ENCODE results near the gene SH2D2A.
A peak's percentile ranks its signal among the peaks of the same experiment; 100 is the strongest.

Gene SH2D2A

DNA sequence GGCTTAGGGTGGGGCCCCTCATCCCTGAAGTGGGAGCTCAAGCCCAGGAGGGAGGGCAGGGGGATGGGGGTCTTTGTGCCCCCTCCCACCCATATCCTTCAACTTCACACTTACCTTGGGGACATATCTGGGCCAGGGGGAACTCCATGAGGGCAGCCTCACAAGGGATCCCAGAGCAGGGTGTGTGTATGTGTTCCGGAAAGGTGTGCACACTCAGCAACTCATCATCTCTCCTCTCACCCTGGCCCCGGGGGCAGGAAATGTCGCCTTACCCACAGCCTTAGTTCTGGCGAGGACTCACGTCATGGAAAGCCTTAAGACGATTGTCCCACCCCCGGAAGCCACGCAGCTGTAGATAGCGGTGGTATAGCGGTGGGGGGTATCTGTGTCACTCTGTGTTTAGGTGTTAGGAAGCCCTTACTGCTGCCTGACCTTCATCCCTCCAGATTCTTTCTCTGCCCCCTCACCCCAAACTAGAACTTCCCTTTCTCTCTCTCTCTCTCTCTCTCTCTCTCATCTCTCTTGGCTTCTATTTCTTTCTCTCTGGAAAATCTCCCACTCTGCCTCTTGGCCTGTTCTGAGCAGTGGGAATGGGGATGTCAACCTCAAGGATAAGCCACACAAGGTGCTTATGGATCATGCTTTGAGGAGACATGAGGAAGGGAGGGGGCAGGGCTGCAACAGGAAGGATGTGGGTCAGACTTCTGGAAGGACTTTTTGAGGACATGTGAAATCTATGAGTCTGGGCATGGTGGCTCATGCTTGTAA is at the start of gene SH2D2A:
SH2D2A (minus strand) TSS at position 288 of the 768 bp plus-strand sequence; CDS start at position 148, 140 bp downstream.
- DNase-seq, result peak; percentile 87

DNA sequence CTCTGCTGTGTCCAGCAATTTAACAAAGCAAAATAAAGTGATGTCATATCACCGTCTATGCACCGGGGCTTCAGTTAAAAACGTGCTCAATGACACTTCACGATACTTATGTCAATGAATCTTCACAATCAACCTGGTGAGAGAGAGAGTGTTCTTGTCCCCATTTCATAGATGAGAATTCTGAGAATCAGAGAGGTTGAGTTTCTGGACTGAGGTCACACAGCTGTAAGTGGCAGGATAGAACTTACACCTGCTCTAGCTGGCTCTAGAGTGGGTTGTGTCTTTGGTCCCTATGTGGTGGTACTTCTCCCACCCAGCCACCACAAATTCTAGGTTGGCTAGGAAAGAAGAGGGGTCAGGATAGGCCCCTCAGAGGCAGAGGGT is 49.2 kb upstream of the SH2D2A start:
- in situ Hi-C loops (cut with MboI; ENCODE audit: low pct_unique_long_range_greater_than_20kb, low sequenced_read_pairs), result no loop called here
- no peak for DNase-seq

More for the DNA sequence above, at the start of gene SH2D2A:
- in situ Hi-C loops (cut with MboI; ENCODE audit: low pct_unique_long_range_greater_than_20kb, low sequenced_read_pairs), result no loop called here

DNA sequence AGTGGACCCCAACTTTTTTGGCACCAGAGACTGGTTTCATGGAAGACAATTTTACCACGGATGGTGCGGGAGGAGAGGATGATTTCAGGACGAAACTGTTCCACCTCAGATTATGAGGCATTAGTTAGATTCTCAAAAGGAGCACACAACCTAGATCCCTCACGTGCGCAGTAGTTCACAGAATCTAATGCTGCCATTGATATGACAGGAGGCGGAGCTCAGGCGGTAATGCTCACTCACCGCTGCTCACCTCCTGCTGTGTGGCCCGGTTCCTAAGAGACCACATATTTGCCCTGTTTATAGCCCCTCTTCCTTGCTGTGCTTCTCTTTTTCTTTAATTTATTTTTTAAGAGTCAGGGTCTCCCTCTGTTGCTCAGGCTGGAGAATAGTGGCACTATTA is 48.6 kb upstream of the SH2D2A start:
- in situ Hi-C loops (cut with MboI; ENCODE audit: low pct_unique_long_range_greater_than_20kb, low sequenced_read_pairs), result no loop called here
- DNase-seq, result peak; percentile 32

DNA sequence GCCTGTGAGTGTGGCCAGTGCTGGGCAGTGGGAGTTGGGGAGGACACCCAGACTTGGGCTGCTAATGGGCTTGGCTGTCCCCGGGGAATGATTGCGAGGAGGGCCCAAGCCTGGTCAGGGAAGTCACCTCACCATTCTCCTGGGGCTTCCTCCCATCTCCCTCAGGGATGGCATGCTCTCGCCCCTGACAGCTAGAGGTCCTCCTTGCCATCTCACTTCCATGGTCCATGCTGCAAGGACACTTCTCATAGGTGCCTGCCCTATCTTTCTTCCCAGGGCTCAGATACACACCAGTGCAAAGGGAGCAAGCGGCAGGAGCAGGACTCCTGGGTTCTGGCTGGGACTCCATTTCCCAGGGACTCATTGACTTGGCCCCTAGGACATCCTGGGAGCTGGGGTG is 48.1 kb upstream of the SH2D2A start:
- DNase-seq, result no peak
- in situ Hi-C loops (cut with MboI; ENCODE audit: low pct_unique_long_range_greater_than_20kb, low sequenced_read_pairs), result no loop called here

DNA sequence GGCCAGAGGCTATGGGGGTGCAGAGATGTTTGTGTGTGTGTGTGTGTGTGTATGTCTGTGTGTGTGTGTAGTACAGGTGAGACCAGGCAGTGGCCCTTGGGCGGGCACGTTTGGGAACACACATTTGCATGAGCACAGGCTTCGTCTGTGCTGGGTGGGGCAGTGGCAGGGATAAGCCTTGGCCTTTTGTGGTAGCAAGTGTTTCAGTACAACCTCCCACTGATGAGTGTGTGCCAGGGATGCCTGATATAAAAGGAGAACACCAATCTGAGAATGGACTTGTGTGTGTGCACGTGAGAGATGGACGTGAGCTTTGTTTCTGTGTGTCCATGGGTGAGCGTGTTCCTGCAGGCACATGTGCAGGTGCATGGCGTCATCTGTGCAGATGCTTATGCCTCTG is 47.0 kb upstream of the SH2D2A start:
- in situ Hi-C loops (cut with MboI; ENCODE audit: low pct_unique_long_range_greater_than_20kb, low sequenced_read_pairs), result no loop called here
- no peak for DNase-seq

DNA sequence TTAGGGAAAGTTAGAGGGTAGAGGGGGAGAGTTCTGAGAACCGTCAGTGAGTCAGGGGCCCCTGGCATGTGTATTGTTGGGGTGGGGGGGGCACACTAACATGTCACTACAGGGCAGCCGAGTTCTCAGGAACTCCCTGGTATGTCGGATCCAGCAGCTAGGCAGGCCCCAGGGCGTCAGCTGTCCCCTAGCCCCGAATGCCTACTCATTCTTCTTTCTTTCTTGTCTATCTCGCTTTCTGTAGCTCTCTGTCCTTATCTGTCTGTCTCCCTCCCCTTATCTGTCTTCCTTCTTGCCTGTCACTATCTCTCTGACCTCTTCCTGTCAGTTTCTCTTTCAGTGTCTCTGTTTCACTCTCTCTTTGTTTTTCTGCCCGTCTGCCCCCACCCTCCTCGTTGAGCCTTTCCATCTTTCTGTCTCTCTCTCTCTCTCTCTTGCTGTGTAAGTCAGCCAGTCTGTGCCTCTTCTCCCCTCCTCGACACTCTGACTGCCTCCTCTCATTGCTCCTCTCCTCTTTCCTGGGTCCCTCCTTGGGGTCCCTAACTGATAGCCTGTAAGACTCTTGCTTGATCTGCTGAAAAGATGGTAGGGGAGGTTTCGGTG is 46.5 kb upstream of the SH2D2A start:
- in situ Hi-C loops (cut with MboI; ENCODE audit: low pct_unique_long_range_greater_than_20kb, low sequenced_read_pairs), result no loop called here
- DNase-seq, result peak; percentile 37

DNA sequence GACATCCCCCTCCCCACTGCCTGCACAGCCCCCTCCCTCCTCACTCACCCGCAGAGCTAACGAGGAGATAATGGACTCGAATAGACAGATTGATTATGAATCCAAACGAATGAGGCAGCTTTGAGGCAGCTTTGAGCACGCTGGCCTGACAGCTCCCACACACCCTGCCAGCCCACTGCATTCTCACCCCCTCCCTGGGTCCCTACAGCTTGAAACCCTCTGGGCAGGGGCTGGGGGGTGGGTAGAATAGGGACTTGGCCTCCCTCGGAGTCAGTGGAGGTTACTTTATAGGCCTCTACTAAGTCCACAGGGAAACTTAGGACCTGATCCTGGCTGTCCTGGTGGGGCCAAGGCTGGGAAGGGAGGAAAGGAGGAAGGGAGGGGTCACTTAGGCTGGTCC is 45.9 kb upstream of the SH2D2A start:
- in situ Hi-C loops (cut with MboI; ENCODE audit: low pct_unique_long_range_greater_than_20kb, low sequenced_read_pairs), result no loop called here
- DNase-seq, result no peak

DNA sequence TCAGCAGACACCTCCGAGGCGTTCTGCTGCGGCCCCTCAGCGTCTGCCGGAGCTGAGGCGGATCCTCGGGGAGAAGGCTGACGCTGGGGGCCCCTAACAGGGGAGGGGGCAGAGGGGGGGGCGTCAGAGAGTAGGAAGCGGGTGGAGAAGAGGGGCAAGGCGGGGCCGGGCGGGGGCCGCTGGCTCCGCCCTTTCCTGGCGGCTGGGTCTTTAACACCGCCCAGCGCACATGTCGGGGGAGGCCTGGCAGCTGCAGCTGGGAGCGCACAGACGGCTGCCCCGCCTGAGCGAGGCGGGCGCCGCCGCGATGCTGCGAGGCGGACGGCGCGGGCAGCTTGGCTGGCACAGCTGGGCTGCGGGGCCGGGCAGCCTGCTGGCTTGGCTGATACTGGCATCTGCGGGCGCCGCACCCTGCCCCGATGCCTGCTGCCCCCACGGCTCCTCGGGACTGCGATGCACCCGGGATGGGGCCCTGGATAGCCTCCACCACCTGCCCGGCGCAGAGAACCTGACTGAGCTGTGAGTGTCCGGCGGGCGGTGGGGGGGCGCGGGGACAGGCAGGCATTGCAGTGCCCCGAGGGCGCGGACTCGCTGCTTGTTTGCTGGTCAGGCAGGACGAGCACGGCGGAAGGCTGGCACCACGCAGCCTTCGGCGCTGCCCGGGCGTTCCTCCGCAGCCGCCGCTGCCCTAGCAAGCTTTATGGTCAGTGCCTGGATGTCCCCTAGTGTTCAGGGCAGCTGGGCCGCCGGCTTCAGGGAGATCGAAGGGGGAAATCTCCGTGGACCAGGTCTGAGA is 44.2 kb upstream of the SH2D2A start, which contains the start of gene NTRK1:
NTRK1 (plus strand) TSS at position 238 of the 796 bp plus-strand sequence; CDS start at position 308, 70 bp downstream.
- in situ Hi-C loops (cut with MboI; ENCODE audit: low pct_unique_long_range_greater_than_20kb, low sequenced_read_pairs), result no loop called here
- DNase-seq, result peak; percentile 65

DNA sequence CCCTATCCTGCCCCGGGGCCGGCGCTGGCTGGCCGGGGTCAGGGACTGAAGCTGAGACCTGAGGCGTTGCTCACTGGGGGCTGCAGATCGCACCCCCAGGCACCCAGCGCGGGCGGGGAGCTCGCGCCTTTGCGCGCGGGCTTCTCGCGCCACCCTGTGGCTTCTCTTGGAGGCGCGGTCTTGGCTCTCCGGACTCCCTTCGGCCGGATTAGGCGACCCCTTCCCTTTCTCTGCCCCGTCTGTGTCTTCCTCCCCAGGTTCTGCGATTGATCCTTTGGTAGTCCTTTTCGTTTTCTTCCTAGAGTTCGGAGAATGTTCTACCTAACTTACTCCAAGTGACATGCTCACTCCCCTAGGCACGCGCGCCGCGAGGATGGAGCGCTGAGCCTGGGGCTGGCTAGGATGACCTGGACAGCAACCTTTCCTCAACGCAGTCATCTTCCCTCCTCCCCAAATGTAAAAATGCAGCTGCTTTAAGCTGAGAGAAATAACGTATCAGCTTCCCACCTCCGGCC is 43.5 kb upstream of the SH2D2A start:
- in situ Hi-C loops (cut with MboI; ENCODE audit: low pct_unique_long_range_greater_than_20kb, low sequenced_read_pairs), result no loop called here
- DNase-seq, result peak; percentile 65

DNA sequence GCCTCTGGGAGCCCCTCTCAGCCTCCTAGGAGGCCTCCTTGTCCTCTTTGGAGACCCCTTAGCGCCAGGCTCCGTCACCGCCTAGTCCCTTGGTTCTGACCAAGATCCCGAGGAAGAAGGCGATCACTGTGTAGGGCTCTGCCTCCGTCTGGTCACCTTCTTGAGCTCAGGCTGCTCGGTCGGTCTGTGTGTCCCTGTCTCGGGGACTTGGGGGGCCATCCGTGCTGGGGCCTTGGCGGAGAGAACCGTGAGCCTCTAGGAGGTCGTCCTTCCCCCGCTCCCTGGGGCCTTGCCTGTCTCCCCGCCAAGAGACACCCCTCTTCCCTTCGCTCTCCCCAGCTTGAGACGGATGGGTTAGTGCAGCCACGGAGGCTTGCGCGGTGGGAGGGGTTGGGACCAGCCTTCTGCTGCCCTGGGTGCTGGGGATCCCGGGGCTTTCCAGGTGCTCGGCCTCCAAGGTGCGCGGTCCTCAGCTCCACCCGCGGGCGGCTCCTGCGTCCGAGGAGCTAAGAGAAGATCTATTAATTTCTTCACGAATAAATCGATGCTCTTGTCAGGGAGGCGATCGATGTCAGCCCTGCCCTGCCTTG is 43.0 kb upstream of the SH2D2A start:
- in situ Hi-C loops (cut with MboI; ENCODE audit: low pct_unique_long_range_greater_than_20kb, low sequenced_read_pairs), result no loop called here

DNA sequence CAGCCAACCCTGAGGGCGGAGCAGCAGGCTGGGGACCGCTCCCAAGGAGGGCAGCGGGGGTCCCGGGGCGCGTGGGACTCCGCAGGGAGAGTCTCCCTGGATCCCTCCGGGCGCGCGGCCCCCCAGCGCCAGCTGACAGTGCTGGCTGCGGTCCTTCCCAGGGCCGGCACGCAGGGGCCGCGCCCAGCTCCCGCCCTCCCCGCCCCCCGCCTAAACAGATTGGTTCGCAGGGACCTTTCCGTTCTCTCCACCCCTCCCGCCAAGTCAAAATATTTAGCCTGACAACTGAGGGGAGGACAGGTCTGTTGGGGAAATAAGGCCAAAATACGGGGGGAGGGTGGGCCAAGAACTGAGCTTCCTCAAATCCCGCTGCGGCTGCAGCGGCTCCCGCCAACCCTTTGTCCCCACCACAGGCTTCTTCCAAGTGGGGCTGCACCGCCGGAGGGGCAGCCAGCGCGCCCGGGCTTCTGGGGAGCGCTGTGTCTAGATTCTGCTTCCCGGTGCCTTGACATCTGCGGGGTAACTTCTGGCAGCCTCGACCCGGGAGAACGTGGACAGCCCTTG is 42.4 kb upstream of the SH2D2A start, which contains the start of gene INSRR:
INSRR (minus strand) TSS at position 159 of the 564 bp plus-strand sequence. CDS start 496 bp downstream, outside the sequence.
- DNase-seq, result peak; percentile 24
- in situ Hi-C loops (cut with MboI; ENCODE audit: low pct_unique_long_range_greater_than_20kb, low sequenced_read_pairs), result no loop called here

More for the DNA sequence above, 43.0 kb upstream of the SH2D2A start:
- no peak for DNase-seq

DNA sequence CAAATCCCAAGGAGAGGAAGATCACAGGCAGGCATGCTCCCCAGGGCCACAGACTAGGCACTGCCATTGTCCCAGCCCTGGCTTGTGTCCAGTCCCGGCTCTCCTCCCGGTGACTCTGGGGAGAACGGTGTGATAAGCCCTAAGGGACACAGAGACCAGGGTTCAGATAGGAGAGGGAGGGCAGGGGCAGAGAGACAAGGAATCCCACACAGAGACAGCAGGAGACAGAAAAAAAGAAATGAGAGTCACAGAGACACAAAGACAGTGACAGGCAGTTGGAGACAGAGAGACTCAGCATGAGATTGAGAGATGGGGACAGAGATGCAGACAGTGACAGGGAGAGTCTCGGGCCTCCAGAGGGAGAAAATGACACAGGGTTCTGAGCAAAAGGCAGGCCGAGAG is 41.9 kb upstream of the SH2D2A start:
- DNase-seq, result no peak

DNA sequence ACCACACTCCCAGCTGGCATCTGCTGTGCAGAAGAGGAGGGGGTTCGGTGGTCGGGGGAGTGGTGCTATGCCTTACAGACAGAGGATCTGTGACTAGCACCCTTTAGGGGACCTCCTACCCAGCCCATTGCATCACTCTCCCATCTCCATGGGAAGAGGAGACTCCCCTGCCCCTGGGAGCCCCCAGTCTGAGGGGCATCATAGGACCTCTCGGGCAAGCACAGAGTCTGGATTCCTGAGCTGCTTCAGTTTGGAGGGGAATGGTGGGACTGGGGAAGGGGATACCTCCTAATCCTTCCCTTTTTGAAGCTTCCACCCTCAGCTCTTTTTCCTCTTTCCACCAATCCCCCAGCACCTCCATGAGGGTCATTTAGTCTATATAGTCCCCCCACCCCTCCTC is 40.9 kb upstream of the SH2D2A start:
- in situ Hi-C loops (cut with MboI; ENCODE audit: low pct_unique_long_range_greater_than_20kb, low sequenced_read_pairs), result no loop called here

More for the DNA sequence above, 41.9 kb upstream of the SH2D2A start:
- in situ Hi-C loops (cut with MboI; ENCODE audit: low pct_unique_long_range_greater_than_20kb, low sequenced_read_pairs), result no loop called here

DNA sequence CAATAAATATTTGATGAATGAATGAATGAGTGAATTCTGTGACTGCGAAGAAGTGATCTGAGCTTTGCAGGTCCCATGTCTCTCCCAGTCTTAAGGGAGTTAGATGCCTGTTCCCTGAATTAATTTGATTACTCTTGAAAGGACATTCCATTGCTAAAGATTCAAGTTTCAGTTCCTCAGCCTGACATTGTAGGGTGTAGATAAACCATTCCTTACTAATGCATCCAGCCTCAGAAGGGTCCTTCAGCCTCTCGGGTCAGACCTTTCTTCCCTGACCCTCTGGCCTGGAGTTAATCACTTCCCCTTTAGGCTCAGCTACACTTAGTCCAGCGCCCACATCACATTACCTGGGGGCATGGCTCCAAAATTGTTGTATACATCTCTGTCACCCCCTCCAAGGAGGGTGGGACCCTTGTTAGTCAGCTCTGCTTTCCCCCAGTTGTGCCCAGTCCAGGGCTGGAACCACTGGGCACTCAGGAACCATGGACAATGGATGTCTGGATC is 39.7 kb upstream of the SH2D2A start:
- no peak for DNase-seq
- in situ Hi-C loops (cut with MboI; ENCODE audit: low pct_unique_long_range_greater_than_20kb, low sequenced_read_pairs), result no loop called here

More for the DNA sequence above, 40.9 kb upstream of the SH2D2A start:
- DNase-seq, result no peak

DNA sequence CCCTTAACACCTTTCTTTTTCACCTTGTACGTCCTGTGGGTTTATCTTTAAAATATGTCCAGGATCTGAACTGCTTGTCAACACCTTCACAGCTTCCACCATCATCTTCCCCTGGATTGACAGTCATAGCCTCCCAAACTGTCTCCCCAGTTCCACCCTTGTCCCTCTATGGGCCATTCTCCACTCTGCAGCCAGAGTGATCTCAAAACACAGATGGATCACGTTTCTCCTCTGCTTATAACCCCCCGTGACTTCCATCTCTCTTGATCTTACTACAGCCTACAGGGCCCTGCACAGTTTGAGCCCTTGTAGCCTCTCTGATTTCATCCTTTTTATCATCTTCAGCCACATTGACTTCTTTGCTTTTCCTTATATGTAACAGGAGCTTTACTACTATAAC is 38.0 kb upstream of the SH2D2A start:
- in situ Hi-C loops (cut with MboI; ENCODE audit: low pct_unique_long_range_greater_than_20kb, low sequenced_read_pairs), result no loop called here

DNA sequence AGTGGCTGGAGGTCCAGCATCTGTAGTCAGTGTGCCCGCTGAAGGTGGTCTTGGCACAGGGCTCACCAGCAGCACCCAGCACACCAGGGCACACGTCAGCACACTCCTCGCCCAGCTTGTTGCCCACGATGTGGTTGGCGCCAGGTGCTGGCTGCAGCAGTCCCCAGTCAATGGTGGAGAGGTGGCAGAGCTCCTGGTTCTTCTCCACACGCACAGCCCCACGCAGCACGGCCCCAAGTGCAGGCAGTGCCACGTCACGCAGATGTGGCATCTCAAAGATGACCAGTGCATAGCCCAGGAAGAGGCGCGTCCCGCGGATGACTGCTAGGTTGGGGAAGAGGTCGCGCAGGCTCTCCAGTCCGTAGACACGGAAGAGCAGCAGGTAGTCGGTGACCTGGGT is 37.1 kb upstream of the SH2D2A start:
- in situ Hi-C loops (cut with MboI; ENCODE audit: low pct_unique_long_range_greater_than_20kb, low sequenced_read_pairs), result no loop called here
- DNase-seq, result no peak

More for the DNA sequence above, 38.0 kb upstream of the SH2D2A start:
- no peak for DNase-seq

DNA sequence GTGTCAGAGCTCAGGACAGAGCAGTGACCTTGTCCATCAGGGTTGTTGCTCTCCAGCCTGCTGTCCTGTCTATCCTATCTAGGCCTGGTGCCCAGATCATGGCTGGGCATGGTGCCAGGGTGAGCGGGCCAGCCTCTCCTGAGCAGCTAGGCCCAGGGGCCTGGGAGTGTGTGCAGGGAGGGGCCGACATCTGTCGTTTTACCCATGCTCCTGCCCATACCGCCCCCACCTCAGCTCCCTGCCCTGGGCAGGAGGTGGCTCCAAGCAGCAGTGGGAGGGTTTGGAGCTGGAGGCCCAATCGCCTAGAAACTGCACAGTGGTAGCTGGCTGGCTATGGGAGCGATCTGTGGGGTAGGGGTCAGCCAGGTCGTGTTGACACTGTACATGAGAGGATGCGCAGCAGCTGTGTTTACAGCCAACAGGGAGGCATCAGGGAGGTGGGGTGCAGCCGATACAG is 35.8 kb upstream of the SH2D2A start:
- DNase-seq, result no peak
- in situ Hi-C loops (cut with MboI; ENCODE audit: low pct_unique_long_range_greater_than_20kb, low sequenced_read_pairs), result no loop called here

DNA sequence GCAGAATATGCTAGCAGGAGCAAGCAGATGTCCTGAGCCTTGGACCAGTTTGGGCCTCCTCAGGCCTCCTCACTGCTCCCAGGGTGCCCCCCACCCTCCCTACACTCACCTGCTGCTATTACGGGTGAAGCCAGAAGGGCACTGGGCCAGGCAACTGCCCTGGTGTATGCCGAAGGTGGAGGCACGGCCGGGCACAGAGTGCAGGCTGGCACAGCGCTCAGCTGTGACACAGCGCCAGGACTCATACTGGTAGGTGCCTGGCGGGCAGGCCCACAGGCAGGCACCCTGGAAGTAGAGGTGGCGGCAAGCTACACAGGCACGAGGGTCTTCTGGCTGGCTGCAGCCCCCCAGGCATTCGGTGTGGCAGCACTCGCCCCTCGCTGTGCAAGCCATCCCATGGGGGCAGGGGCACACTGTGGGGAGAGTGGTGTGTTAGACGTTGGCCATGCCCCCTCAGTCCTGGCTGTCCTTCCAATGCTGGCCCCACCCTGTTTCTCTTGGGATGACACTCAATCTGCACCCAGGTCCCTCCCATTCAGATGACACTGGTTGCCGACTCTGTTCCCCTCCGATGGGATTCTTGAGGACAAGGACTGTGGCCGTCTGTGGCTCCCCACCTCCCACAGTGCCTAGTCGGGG is 35.2 kb upstream of the SH2D2A start:
- DNase-seq, result no peak
- in situ Hi-C loops (cut with MboI; ENCODE audit: low pct_unique_long_range_greater_than_20kb, low sequenced_read_pairs), result no loop called here
